SK-N-SH treated with all-trans-retinoic acid at 6 μM for 48 hours (cell line): ENCODE measurements around the gene PTPRT.

Experiments
- ATAC-seq: fragments of 200-7000 bp; cut with Tn5 transposase; 3 replicates; pipeline ENCODE4 v1.9.1; 2020; ENCODE audit warnings: mild to moderate bottlenecking, moderate library complexity
- ARNTL ChIP-seq: fragments of 450-650 bp; formaldehyde crosslinking; IDR thresholded peaks from 2 replicates; pipeline ENCODE4 v1.5.0; 2020; ENCODE audit warnings: low read depth, mild to moderate bottlenecking, moderate library complexity, borderline replicate concordance
- BACH2 ChIP-seq: fragments of 250-450 bp; sonication (Bioruptor Pico); IDR thresholded peaks from 2 replicates; pipeline ENCODE4 v1.9.0; 2021; ENCODE audit warnings: mild to moderate bottlenecking, borderline replicate concordance
- CSDC2 ChIP-seq: fragments of 250-450 bp; sonication (Bioruptor Pico); IDR thresholded peaks from 2 replicates; pipeline ENCODE4 v1.5.0; 2020; ENCODE audit warnings: mild to moderate bottlenecking, moderate library complexity
- ESRRG ChIP-seq: fragments of 250-450 bp; sonication (Bioruptor Pico); IDR thresholded peaks from 2 replicates; pipeline ENCODE4 v1.6.1; 2021; ENCODE audit warnings: mild to moderate bottlenecking
- GLIS3 ChIP-seq: fragments of 250-450 bp; sonication (Bioruptor Pico); IDR thresholded peaks from 2 replicates; pipeline ENCODE4 v1.5.0; 2020; ENCODE audit warnings: mild to moderate bottlenecking, moderate library complexity
- ISL1 ChIP-seq: fragments of 250-450 bp; sonication (Bioruptor Pico); IDR thresholded peaks from 2 replicates; pipeline ENCODE4 v2.1.2; 2022; ENCODE audit warnings: mild to moderate bottlenecking, moderate library complexity
- OSR1 ChIP-seq: fragments of 250-450 bp; sonication (Bioruptor Pico); IDR thresholded peaks from 2 replicates; pipeline ENCODE4 v1.8.0; 2022; ENCODE audit warnings: moderate library complexity, mild to moderate bottlenecking, inconsistent platforms
- PPARA ChIP-seq: fragments of 250-450 bp; sonication (Bioruptor Pico); IDR thresholded peaks from 2 replicates; pipeline ENCODE4 v1.5.0; 2020; ENCODE audit warnings: mild to moderate bottlenecking, borderline replicate concordance
- RARB ChIP-seq: fragments of 250-450 bp; sonication (Bioruptor Pico); IDR thresholded peaks from 2 replicates; pipeline ENCODE4 v1.8.0; 2021; ENCODE audit warnings: mild to moderate bottlenecking, moderate library complexity
- SNAI2 ChIP-seq: fragments of 250-450 bp; sonication (Bioruptor Pico); IDR thresholded peaks from 2 replicates; pipeline ENCODE4 v1.5.0; 2020; ENCODE audit warnings: mild to moderate bottlenecking, moderate library complexity
- TCF4 ChIP-seq: fragments of 250-450 bp; sonication (Bioruptor Pico); IDR thresholded peaks from 2 replicates; pipeline ENCODE4 v1.8.0; 2021; ENCODE audit warnings: mild to moderate bottlenecking, moderate library complexity, borderline replicate concordance
- TOX ChIP-seq: fragments of 250-450 bp; sonication (Bioruptor Pico); IDR thresholded peaks from 2 replicates; pipeline ENCODE4 v1.8.0; 2021; ENCODE audit warnings: mild to moderate bottlenecking, moderate library complexity, borderline replicate concordance
- ZC3H10 ChIP-seq: fragments of 250-450 bp; sonication (Bioruptor Pico); IDR thresholded peaks from 2 replicates; pipeline ENCODE4 v1.5.1; 2021; ENCODE audit warnings: mild to moderate bottlenecking, moderate library complexity
- ZFP30 ChIP-seq: fragments of 450-650 bp; formaldehyde crosslinking; IDR thresholded peaks from 2 replicates; pipeline ENCODE4 v1.5.0; 2022; ENCODE audit warnings: mild to moderate bottlenecking, moderate library complexity
- ZNF565 ChIP-seq: fragments of 450-650 bp; formaldehyde crosslinking; conservative IDR thresholded peaks from 2 replicates; pipeline ENCODE4 v1.5.0; 2020; ENCODE audit warnings: low read depth, mild to moderate bottlenecking, moderate library complexity
- ZNF70 ChIP-seq: fragments of 450-650 bp; formaldehyde crosslinking; IDR thresholded peaks from 2 replicates; pipeline ENCODE4 v1.5.0; 2020; ENCODE audit warnings: mild to moderate bottlenecking, moderate library complexity
- ZNF8 ChIP-seq: fragments of 450-650 bp; formaldehyde crosslinking; IDR thresholded peaks from 2 replicates; pipeline ENCODE4 v1.5.0; 2020; ENCODE audit warnings: mild to moderate bottlenecking, moderate library complexity
- TF ChIP-seq, protein P1 (sequence below): fragments of 250-450 bp; sonication (Bioruptor Pico); IDR thresholded peaks from 2 replicates; pipeline ENCODE4 v1.5.1; 2020; ENCODE audit warnings: low read depth, mild to moderate bottlenecking, moderate library complexity
- TF ChIP-seq, protein P2 (sequence below): fragments of 250-450 bp; sonication (Bioruptor Pico); IDR thresholded peaks from 2 replicates; pipeline ENCODE4 v1.8.0; 2021; ENCODE audit warnings: low read depth, mild to moderate bottlenecking, moderate library complexity, borderline replicate concordance
- TF ChIP-seq, protein P3 (sequence below): fragments of 250-450 bp; sonication (Bioruptor Pico); IDR thresholded peaks from 2 replicates; pipeline ENCODE4 v1.5.0; 2020; ENCODE audit warnings: mild to moderate bottlenecking, moderate library complexity
- TF ChIP-seq, protein P4 (sequence below): fragments of 250-450 bp; sonication (Bioruptor Pico); IDR thresholded peaks from 2 replicates; pipeline ENCODE4 v1.8.0; 2020; ENCODE audit warnings: mild to moderate bottlenecking, moderate library complexity, borderline replicate concordance
- TF ChIP-seq, protein P5 (sequence below): fragments of 250-450 bp; sonication (Bioruptor Pico); IDR thresholded peaks from 2 replicates; pipeline ENCODE4 v1.5.1; 2021; ENCODE audit warnings: mild to moderate bottlenecking, moderate library complexity

The PTPRT gene

DNA sequence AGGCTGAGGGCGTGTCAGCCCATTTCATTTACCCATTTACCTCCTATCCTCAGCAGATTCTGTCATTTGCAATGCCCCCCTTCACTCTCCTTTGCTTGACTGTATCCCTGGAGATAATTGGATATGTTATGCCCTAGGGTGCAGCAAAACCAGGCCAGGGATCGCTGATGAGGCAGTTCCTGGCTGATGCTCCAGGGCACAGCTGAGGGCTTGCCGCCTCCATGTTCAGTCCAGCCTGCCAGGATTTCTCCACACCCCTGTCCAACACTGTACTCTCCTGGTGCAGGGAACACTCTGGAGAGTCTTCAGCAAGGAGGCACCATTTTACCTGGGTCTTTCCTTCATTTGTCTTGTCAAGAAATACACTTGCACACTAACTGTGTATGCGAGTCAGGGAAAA lies 1039.5 kb downstream of the PTPRT start:
- ATAC-seq = no peak

DNA sequence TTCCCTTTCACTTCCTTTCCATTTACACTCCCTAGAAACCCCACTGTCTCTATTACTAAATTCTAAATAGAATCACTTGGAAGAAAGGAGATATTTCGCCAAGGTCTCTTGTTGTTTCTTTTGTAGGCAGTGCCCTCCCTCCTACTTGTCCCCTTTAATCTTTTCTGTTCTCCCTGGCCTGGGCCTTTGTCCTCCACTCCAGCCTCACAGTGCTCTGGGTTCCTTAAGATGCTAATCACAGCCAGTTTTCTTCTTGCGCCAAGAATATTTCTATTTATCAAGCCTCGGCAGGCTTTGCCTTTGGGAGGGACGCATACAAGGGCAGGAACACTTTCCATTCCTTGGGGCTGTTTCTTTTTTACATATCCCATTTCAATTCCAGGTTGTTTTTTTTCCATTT lies 1051.0 kb downstream of the PTPRT start:
- TF ChIP-seq TCF4 (CRISPR knock-in tag) (no peak), CSDC2 (CRISPR knock-in tag) (no peak), ARNTL (CRISPR knock-in tag) (no peak), TOX (CRISPR knock-in tag) (no peak), ZNF8 (CRISPR knock-in tag) (no peak), ZC3H10 (CRISPR knock-in tag) (no peak), OSR1 (CRISPR knock-in tag) (no peak), ZNF565 (no peak), ISL1 (CRISPR knock-in tag) (no peak), ESRRG (no peak), ZFP30 (CRISPR knock-in tag) (no peak), BACH2 (CRISPR knock-in tag) (no peak), GLIS3 (CRISPR knock-in tag) (no peak)
- TF ChIP-seq, protein P1, sequence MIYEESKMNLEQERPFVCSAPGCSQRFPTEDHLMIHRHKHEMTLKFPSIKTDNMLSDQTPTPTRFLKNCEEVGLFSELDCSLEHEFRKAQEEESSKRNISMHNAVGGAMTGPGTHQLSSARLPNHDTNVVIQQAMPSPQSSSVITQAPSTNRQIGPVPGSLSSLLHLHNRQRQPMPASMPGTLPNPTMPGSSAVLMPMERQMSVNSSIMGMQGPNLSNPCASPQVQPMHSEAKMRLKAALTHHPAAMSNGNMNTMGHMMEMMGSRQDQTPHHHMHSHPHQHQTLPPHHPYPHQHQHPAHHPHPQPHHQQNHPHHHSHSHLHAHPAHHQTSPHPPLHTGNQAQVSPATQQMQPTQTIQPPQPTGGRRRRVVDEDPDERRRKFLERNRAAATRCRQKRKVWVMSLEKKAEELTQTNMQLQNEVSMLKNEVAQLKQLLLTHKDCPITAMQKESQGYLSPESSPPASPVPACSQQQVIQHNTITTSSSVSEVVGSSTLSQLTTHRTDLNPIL (CRISPR knock-in tag) = no peak
- TF ChIP-seq, protein P2, sequence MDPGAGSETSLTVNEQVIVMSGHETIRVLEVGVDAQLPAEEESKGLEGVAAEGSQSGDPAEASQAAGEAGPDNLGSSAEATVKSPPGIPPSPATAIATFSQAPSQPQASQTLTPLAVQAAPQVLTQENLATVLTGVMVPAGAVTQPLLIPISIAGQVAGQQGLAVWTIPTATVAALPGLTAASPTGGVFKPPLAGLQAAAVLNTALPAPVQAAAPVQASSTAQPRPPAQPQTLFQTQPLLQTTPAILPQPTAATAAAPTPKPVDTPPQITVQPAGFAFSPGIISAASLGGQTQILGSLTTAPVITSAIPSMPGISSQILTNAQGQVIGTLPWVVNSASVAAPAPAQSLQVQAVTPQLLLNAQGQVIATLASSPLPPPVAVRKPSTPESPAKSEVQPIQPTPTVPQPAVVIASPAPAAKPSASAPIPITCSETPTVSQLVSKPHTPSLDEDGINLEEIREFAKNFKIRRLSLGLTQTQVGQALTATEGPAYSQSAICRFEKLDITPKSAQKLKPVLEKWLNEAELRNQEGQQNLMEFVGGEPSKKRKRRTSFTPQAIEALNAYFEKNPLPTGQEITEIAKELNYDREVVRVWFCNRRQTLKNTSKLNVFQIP (CRISPR knock-in tag) = no peak
- TF ChIP-seq, protein P3, sequence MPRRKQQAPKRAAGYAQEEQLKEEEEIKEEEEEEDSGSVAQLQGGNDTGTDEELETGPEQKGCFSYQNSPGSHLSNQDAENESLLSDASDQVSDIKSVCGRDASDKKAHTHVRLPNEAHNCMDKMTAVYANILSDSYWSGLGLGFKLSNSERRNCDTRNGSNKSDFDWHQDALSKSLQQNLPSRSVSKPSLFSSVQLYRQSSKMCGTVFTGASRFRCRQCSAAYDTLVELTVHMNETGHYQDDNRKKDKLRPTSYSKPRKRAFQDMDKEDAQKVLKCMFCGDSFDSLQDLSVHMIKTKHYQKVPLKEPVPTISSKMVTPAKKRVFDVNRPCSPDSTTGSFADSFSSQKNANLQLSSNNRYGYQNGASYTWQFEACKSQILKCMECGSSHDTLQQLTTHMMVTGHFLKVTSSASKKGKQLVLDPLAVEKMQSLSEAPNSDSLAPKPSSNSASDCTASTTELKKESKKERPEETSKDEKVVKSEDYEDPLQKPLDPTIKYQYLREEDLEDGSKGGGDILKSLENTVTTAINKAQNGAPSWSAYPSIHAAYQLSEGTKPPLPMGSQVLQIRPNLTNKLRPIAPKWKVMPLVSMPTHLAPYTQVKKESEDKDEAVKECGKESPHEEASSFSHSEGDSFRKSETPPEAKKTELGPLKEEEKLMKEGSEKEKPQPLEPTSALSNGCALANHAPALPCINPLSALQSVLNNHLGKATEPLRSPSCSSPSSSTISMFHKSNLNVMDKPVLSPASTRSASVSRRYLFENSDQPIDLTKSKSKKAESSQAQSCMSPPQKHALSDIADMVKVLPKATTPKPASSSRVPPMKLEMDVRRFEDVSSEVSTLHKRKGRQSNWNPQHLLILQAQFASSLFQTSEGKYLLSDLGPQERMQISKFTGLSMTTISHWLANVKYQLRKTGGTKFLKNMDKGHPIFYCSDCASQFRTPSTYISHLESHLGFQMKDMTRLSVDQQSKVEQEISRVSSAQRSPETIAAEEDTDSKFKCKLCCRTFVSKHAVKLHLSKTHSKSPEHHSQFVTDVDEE (CRISPR knock-in tag) = no peak
- TF ChIP-seq, protein P4, sequence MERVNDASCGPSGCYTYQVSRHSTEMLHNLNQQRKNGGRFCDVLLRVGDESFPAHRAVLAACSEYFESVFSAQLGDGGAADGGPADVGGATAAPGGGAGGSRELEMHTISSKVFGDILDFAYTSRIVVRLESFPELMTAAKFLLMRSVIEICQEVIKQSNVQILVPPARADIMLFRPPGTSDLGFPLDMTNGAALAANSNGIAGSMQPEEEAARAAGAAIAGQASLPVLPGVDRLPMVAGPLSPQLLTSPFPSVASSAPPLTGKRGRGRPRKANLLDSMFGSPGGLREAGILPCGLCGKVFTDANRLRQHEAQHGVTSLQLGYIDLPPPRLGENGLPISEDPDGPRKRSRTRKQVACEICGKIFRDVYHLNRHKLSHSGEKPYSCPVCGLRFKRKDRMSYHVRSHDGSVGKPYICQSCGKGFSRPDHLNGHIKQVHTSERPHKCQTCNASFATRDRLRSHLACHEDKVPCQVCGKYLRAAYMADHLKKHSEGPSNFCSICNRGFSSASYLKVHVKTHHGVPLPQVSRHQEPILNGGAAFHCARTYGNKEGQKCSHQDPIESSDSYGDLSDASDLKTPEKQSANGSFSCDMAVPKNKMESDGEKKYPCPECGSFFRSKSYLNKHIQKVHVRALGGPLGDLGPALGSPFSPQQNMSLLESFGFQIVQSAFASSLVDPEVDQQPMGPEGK (CRISPR knock-in tag) = no peak
- ATAC-seq = no peak

More for the DNA sequence above, 1039.5 kb downstream of the PTPRT start:
- TF ChIP-seq SNAI2 (CRISPR knock-in tag) = no peak
- TF ChIP-seq, protein P1 (CRISPR knock-in tag) = no peak
- TF ChIP-seq CSDC2 (CRISPR knock-in tag) = no peak
- no peak for TF ChIP-seq RARB
- no peak for TF ChIP-seq ZNF565
- TF ChIP-seq, protein P2 (CRISPR knock-in tag) = no peak
- no peak for TF ChIP-seq TCF4 (CRISPR knock-in tag)
- no peak for TF ChIP-seq ZC3H10 (CRISPR knock-in tag)
- TF ChIP-seq, protein P5, sequence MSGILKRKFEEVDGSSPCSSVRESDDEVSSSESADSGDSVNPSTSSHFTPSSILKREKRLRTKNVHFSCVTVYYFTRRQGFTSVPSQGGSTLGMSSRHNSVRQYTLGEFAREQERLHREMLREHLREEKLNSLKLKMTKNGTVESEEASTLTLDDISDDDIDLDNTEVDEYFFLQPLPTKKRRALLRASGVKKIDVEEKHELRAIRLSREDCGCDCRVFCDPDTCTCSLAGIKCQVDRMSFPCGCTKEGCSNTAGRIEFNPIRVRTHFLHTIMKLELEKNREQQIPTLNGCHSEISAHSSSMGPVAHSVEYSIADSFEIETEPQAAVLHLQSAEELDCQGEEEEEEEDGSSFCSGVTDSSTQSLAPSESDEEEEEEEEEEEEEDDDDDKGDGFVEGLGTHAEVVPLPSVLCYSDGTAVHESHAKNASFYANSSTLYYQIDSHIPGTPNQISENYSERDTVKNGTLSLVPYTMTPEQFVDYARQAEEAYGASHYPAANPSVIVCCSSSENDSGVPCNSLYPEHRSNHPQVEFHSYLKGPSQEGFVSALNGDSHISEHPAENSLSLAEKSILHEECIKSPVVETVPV (CRISPR knock-in tag) = no peak
- TF ChIP-seq, protein P4 (CRISPR knock-in tag) = no peak
- no peak for TF ChIP-seq ZNF70 (CRISPR knock-in tag)
- TF ChIP-seq PPARA = no peak
- no peak for TF ChIP-seq BACH2 (CRISPR knock-in tag)
- no peak for TF ChIP-seq ZNF8 (CRISPR knock-in tag)
